Measurements from ENCODE around the gene ATP2A2. TPM values are rescaled to one million over a fixed set of nuclear protein-coding genes. Genes with fewer than 3 reads are reported as not detected.

ATP2A2 gene
- total and polyA plus RNA-seq, 7 experiments from 2014 or later: 2.1 to 160 (median 82.8) TPM

GRCh38 chr12:110244372-110244771, 36.7 kb upstream of the ATP2A2 start:
- H3K4me3 ChIP-seq (ENCODE audit: low read length): no peak overlapping the region
- DNase-seq (no peak), ATAC-seq (no peak)
- CTCF ChIA-PET: interaction anchor here (1.1 kb wide), 1 partner anchor 39 kb away, joined by 3 read pairs; no protein-coding TSS in a partner anchor
- no peak overlapping the region for H3K27ac ChIP-seq (ENCODE audit: low read depth, low read length)
- POLR2A ChIA-PET: interaction anchor here (0.7 kb wide), 1 partner anchor 54 kb away, joined by 4 read pairs; no protein-coding TSS in a partner anchor
- Mint-ChIP-seq H3K27ac (no peak overlapping the region), H3K4me3 (no peak overlapping the region), H3K27me3 (peaks cover 0 to 12% (median 10%) of the 10 kb centered on the region in 5 donors), H3K4me1 (peaks cover 0 to 5% (median 0%) of the 10 kb centered on the region in 7 donors), H3K36me3 (no peaks in the 10 kb centered on the region), H3K9me3 (no peaks in the 10 kb centered on the region)
- H3K9me3 ChIP-seq (ENCODE audit: control insufficient read depth in 2 of 3, low read length in 3 of 3): no peaks in the 10 kb centered on the region
- no peaks in the 10 kb centered on the region for H3K27me3 ChIP-seq (ENCODE audit: control insufficient read depth in 2 of 2, insufficient read depth in 2 of 2, low read length in 2 of 2)
- intact Hi-C loops (cut with micrococcal nuclease): no loop called here
- H3K36me3 ChIP-seq (ENCODE audit: control insufficient read depth in 2 of 3, insufficient read depth in 3 of 3, low read length in 3 of 3): no peaks in the 10 kb centered on the region
- H3K4me1 ChIP-seq (ENCODE audit: control insufficient read depth in 2 of 2, insufficient read depth in 2 of 2, low read length in 2 of 2): no peaks in the 10 kb centered on the region

DNA sequence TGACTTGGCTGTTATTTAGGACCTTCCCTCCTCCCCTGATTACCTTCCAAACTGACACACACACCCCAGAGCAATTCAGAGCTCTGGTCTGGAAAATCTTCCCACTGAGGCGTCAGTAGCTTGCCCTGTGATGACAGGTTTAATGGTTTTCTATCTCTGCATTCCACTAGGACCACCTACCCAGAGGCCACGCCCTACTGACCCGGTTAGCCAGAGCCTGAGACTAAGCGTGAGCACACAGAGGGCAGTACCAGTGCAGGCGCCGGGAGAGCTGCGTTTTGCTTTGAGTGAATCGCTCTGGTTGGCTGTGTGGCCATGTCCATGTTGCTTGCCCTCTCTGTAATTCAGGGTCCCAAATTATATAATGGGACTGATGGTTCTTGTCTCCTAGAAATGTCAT, 36.2 kb upstream of the ATP2A2 start:
- no peaks in the 10 kb centered on the region for H3K36me3 ChIP-seq (ENCODE audit: control insufficient read depth in 2 of 3, insufficient read depth in 3 of 3, low read length in 3 of 3)
- Mint-ChIP-seq H3K27me3 (peaks cover 0 to 9% (median 8%) of the 10 kb centered on the region in 5 donors), H3K36me3 (no peaks in the 10 kb centered on the region), H3K9me3 (no peaks in the 10 kb centered on the region), H3K4me1 (peaks cover 0 to 5% (median 0%) of the 10 kb centered on the region in 7 donors), H3K4me3 (no peak overlapping the region), H3K27ac (no peak overlapping the region)
- no peaks in the 10 kb centered on the region for H3K27me3 ChIP-seq (ENCODE audit: control insufficient read depth in 2 of 2, insufficient read depth in 2 of 2, low read length in 2 of 2)
- ATAC-seq (no peak), DNase-seq (no peak)
- POLR2A ChIA-PET: interaction anchor here (0.7 kb wide), 1 partner anchor 54 kb away, joined by 4 read pairs; no protein-coding TSS in a partner anchor
- no peaks in the 10 kb centered on the region for H3K9me3 ChIP-seq (ENCODE audit: control insufficient read depth in 2 of 3, low read length in 3 of 3)
- no peak overlapping the region for H3K27ac ChIP-seq (ENCODE audit: low read depth, low read length)
- intact Hi-C loops (cut with micrococcal nuclease): loop anchor here in 1 of 2 donors (1.0 kb wide), 2 partner anchors 121 to 145 kb away; partner anchors contain the start of gene IFT81
- no peaks in the 10 kb centered on the region for H3K4me1 ChIP-seq (ENCODE audit: control insufficient read depth in 2 of 2, insufficient read depth in 2 of 2, low read length in 2 of 2)
- H3K4me3 ChIP-seq (ENCODE audit: low read length): no peak overlapping the region
- CTCF ChIA-PET: interaction anchor here (1.1 kb wide), 1 partner anchor 38 kb away, joined by 3 read pairs; no protein-coding TSS in a partner anchor

GRCh38 chr12:110245369-110245772, 35.7 kb upstream of the ATP2A2 start:
- H3K36me3 Mint-ChIP-seq: no peaks in the 10 kb centered on the region
- H3K4me3 ChIP-seq (ENCODE audit: low read length): no peak overlapping the region
- CTCF ChIA-PET: interaction anchor here (0.6 to 2.8 kb wide), 3 partner anchors 38 to 158 kb away, joined by 3 to 7 read pairs (median 3); no protein-coding TSS in a partner anchor
- ATAC-seq (peak; percentile 85), DNase-seq (peak in 7 of 9 donors; percentile 7 to 46 (median 30))
- POLR2A ChIA-PET: no interaction called here
- H3K4me1 Mint-ChIP-seq: peaks cover 0 to 5% (median 0%) of the 10 kb centered on the region in 7 donors
- no peak overlapping the region for H3K27ac Mint-ChIP-seq
- H3K4me3 Mint-ChIP-seq: no peak overlapping the region
- H3K9me3 Mint-ChIP-seq: no peaks in the 10 kb centered on the region
- no peaks in the 10 kb centered on the region for H3K36me3 ChIP-seq (ENCODE audit: control insufficient read depth in 2 of 3, insufficient read depth in 3 of 3, low read length in 3 of 3)
- no peaks in the 10 kb centered on the region for H3K27me3 ChIP-seq (ENCODE audit: control insufficient read depth in 2 of 2, insufficient read depth in 2 of 2, low read length in 2 of 2)
- no peaks in the 10 kb centered on the region for H3K9me3 ChIP-seq (ENCODE audit: control insufficient read depth in 2 of 3, low read length in 3 of 3)
- no peak overlapping the region for H3K27ac ChIP-seq (ENCODE audit: low read depth, low read length)
- H3K4me1 ChIP-seq (ENCODE audit: control insufficient read depth in 2 of 2, insufficient read depth in 2 of 2, low read length in 2 of 2): no peaks in the 10 kb centered on the region
- H3K27me3 Mint-ChIP-seq: peaks cover 0 to 5% (median 5%) of the 10 kb centered on the region in 5 donors
- intact Hi-C loops (cut with micrococcal nuclease): loop anchor here in 1 of 2 donors (1.0 kb wide), 2 partner anchors 121 to 145 kb away; partner anchors contain the start of gene IFT81

GRCh38 chr12:110246636-110247339, 34.3 kb upstream of the ATP2A2 start:
- peaks cover 0 to 2% (median 0%) of the 10 kb centered on the region in 5 donors for H3K27me3 Mint-ChIP-seq
- Histone ChIP-seq H3K36me3 (ENCODE audit: control insufficient read depth in 2 of 3, insufficient read depth in 3 of 3, low read length in 3 of 3) (no peaks in the 10 kb centered on the region), H3K27me3 (ENCODE audit: control insufficient read depth in 2 of 2, insufficient read depth in 2 of 2, low read length in 2 of 2) (no peaks in the 10 kb centered on the region), H3K9me3 (ENCODE audit: control insufficient read depth in 2 of 3, low read length in 3 of 3) (no peaks in the 10 kb centered on the region), H3K4me1 (ENCODE audit: control insufficient read depth in 2 of 2, insufficient read depth in 2 of 2, low read length in 2 of 2) (no peaks in the 10 kb centered on the region), H3K27ac (ENCODE audit: low read depth, low read length) (no peak overlapping the region), H3K4me3 (ENCODE audit: low read length) (no peak overlapping the region)
- no peaks in the 10 kb centered on the region for H3K9me3 Mint-ChIP-seq
- no peaks in the 10 kb centered on the region for H3K36me3 Mint-ChIP-seq
- no peak overlapping the region for H3K4me3 Mint-ChIP-seq
- intact Hi-C loops (cut with micrococcal nuclease): no loop called here
- no peak for ATAC-seq
- H3K27ac Mint-ChIP-seq: no peak overlapping the region
- ChIA-PET POLR2A (interaction anchor here (0.9 kb wide), 1 partner anchor 18 kb away, joined by 4 read pairs; no protein-coding TSS in a partner anchor), CTCF (interaction anchor here (2.8 kb wide), 1 partner anchor 147 kb away, joined by 7 read pairs; no protein-coding TSS in a partner anchor)
- H3K4me1 Mint-ChIP-seq: peaks cover 0 to 5% (median 0%) of the 10 kb centered on the region in 7 donors
- no peak for DNase-seq

DNA sequence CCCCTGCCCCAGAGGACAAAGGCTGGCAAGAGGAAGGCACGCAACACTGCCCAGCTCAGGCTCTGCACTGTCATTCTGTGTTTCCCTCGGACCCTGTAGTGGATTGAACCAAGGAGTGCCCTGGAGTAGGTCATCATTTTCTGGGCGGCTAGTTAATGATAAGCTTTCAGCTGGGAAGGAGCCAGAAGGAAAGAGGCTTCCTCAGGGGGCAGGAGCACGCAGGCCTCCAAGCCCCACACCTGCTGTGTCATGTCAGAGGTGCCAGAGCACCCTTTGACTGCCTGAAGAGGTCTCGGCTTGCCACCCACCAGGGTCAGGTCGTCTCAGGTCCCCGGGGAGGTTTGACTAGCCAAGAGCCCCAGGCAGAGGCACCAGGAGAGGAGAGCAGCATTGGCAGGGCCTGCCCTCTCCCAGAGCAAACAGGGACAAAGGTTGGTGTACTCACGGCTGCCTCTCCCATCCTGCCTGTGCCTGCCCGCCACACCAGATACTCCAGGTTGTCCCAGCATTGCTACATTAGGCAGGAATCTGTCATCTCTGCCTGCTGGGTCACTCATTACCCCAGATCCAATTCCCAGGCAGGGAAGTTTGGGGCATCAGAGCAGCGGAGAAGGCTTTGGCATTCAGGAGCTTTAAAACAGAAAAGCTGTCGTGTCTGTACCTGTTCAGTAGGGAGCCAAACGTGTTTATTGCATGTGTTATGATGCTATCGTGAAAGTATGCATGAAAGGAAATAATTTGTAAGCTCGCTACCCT, 33.5 kb upstream of the ATP2A2 start:
- ChIA-PET CTCF (interaction anchor here (2.8 kb wide), 1 partner anchor 148 kb away, joined by 7 read pairs; no protein-coding TSS in a partner anchor), POLR2A (interaction anchor here (0.9 kb wide), 1 partner anchor 19 kb away, joined by 4 read pairs; no protein-coding TSS in a partner anchor)

GRCh38 chr12:110248096-110248447, 33.0 kb upstream of the ATP2A2 start:
- DNase-seq (no peak), ATAC-seq (no peak)
- Mint-ChIP-seq H3K27me3 (peaks cover 0 to under 1% (median 0%) of the 10 kb centered on the region in 5 donors), H3K4me1 (peaks cover 0 to 5% (median 0%) of the 10 kb centered on the region in 7 donors), H3K4me3 (no peak overlapping the region), H3K27ac (no peak overlapping the region), H3K9me3 (no peaks in the 10 kb centered on the region), H3K36me3 (no peaks in the 10 kb centered on the region)
- H3K9me3 ChIP-seq (ENCODE audit: control insufficient read depth in 2 of 3, low read length in 3 of 3): no peaks in the 10 kb centered on the region
- ChIA-PET CTCF (interaction anchor here (2.8 kb wide), 1 partner anchor 148 kb away, joined by 7 read pairs; no protein-coding TSS in a partner anchor), POLR2A (no interaction called here)
- no peak overlapping the region for H3K4me3 ChIP-seq (ENCODE audit: low read length)
- H3K36me3 ChIP-seq (ENCODE audit: control insufficient read depth in 2 of 3, insufficient read depth in 3 of 3, low read length in 3 of 3): no peaks in the 10 kb centered on the region
- H3K27ac ChIP-seq (ENCODE audit: low read depth, low read length): no peak overlapping the region
- H3K4me1 ChIP-seq (ENCODE audit: control insufficient read depth in 2 of 2, insufficient read depth in 2 of 2, low read length in 2 of 2): no peaks in the 10 kb centered on the region
- intact Hi-C loops (cut with micrococcal nuclease): no loop called here
- no peaks in the 10 kb centered on the region for H3K27me3 ChIP-seq (ENCODE audit: control insufficient read depth in 2 of 2, insufficient read depth in 2 of 2, low read length in 2 of 2)

More for the DNA sequence above, 33.5 kb upstream of the ATP2A2 start:
- Mint-ChIP-seq H3K27ac (no peak overlapping the region), H3K4me3 (no peak overlapping the region), H3K4me1 (peaks cover 0 to 5% (median 0%) of the 10 kb centered on the region in 7 donors), H3K36me3 (no peaks in the 10 kb centered on the region), H3K27me3 (peaks cover 0 to 2% (median 0%) of the 10 kb centered on the region in 5 donors), H3K9me3 (no peaks in the 10 kb centered on the region)
- Histone ChIP-seq H3K27me3 (ENCODE audit: control insufficient read depth in 2 of 2, insufficient read depth in 2 of 2, low read length in 2 of 2) (no peaks in the 10 kb centered on the region), H3K4me3 (ENCODE audit: low read length) (no peak overlapping the region), H3K9me3 (ENCODE audit: control insufficient read depth in 2 of 3, low read length in 3 of 3) (no peaks in the 10 kb centered on the region), H3K4me1 (ENCODE audit: control insufficient read depth in 2 of 2, insufficient read depth in 2 of 2, low read length in 2 of 2) (no peaks in the 10 kb centered on the region), H3K27ac (ENCODE audit: low read depth, low read length) (no peak overlapping the region), H3K36me3 (ENCODE audit: control insufficient read depth in 2 of 3, insufficient read depth in 3 of 3, low read length in 3 of 3) (no peaks in the 10 kb centered on the region)
- intact Hi-C loops (cut with micrococcal nuclease): no loop called here
- no peak for ATAC-seq
- DNase-seq: no peak

All from naive thymus-derived CD4-positive, alpha-beta T cell (primary cell).